GM23338 (cell line): ENCODE results near the gene PPY. TPM values are rescaled to one million over a fixed set of nuclear protein-coding genes. Genes with fewer than 3 reads are reported as not detected.
"Not testable (repeated sequence)": the region's sequence is repeated elsewhere in the genome, so short reads cannot be mapped to it uniquely, and the experiment has no call there.

Source experiments
- ATAC-seq: fragments of 200-7000 bp; cut with Tn5 transposase; 3 replicates; pipeline ENCODE4 v1.9.1; 2020
- DNase-seq: peaks from one replicate; pipeline ENCODE4 v3.0.0-alpha.2; 2015; ENCODE audit warnings: low spot score
- H2AFZ ChIP-seq: fragments of 200-600 bp; sonication (generic); 2 replicates; pipeline ENCODE4 v1.8.0; 2016; ENCODE audit warnings: antibody characterized with exemption, mild to moderate bottlenecking, moderate library complexity
- H3F3A ChIP-seq: fragments of 200-600 bp; sonication (generic); replicated peaks from 2 replicates; pipeline ENCODE4 v1.8.0; 2017; ENCODE audit warnings: antibody characterized with exemption, mixed run types, low read depth
- H3K27ac ChIP-seq: fragments of 200-600 bp; sonication (generic); 2 replicates; pipeline ENCODE4 v1.6.1; 2016; ENCODE audit warnings: low read depth
- H3K27me3 ChIP-seq: fragments of 200-600 bp; sonication (generic); 2 replicates; pipeline ENCODE4 v1.8.0; 2016; ENCODE audit warnings: mild to moderate bottlenecking, mixed run types, moderate library complexity; ENCODE audit not compliant: insufficient read depth
- H3K36me3 ChIP-seq: fragments of 200-600 bp; sonication (generic); 2 replicates; pipeline ENCODE4 v1.8.0; 2016; ENCODE audit warnings: mild to moderate bottlenecking; ENCODE audit not compliant: insufficient read depth
- H3K4me1 ChIP-seq: fragments of 200-600 bp; sonication (generic); 2 replicates; pipeline ENCODE4 v1.8.0; 2016; ENCODE audit warnings: mild to moderate bottlenecking, moderate library complexity; ENCODE audit not compliant: insufficient read depth
- H3K4me2 ChIP-seq: fragments of 200-600 bp; sonication (generic); 2 replicates; pipeline ENCODE4 v1.7.1; 2017; ENCODE audit warnings: mixed run types
- H3K4me3 ChIP-seq: fragments of 200-600 bp; sonication (generic); 2 replicates; pipeline ENCODE4 v1.6.1; 2016; ENCODE audit warnings: mixed run types
- H3K79me2 ChIP-seq: fragments of 200-600 bp; sonication (generic); replicated peaks from 2 replicates; pipeline ENCODE4 v1.8.0; 2017; ENCODE audit warnings: mild to moderate bottlenecking; ENCODE audit not compliant: insufficient read depth
- H3K9me2 ChIP-seq: fragments of 200-600 bp; sonication (generic); 2 replicates; pipeline ENCODE4 v1.8.0; 2017; ENCODE audit not compliant: insufficient read depth
- H4K20me1 ChIP-seq: fragments of 200-600 bp; sonication (generic); replicated peaks from 2 replicates; pipeline ENCODE4 v1.8.0; 2017; ENCODE audit warnings: mild to moderate bottlenecking; ENCODE audit not compliant: insufficient read depth
- H3K27ac Mint-ChIP-seq: 2 replicates; pipeline ENCODE4 v1.8.0; 2020; ENCODE audit warnings: inconsistent platforms, mild to moderate bottlenecking, moderate library complexity, mixed read lengths
- H3K27me3 Mint-ChIP-seq: 3 replicates; pipeline ENCODE4 v1.8.0; 2022; ENCODE audit warnings: low read depth, mild to moderate bottlenecking, moderate library complexity, mixed read lengths, inconsistent platforms; ENCODE audit not compliant: insufficient read depth, poor library complexity
- H3K36me3 Mint-ChIP-seq: 3 replicates; pipeline ENCODE4 v1.8.0; 2021; ENCODE audit warnings: low read depth, mild to moderate bottlenecking, inconsistent platforms, moderate library complexity, mixed read lengths
- H3K4me1 Mint-ChIP-seq: 3 replicates; pipeline ENCODE4 v1.8.0; 2020; ENCODE audit warnings: mild to moderate bottlenecking, inconsistent platforms, mixed read lengths
- H3K4me3 Mint-ChIP-seq: 3 replicates; pipeline ENCODE4 v1.8.0; 2021; ENCODE audit warnings: moderate library complexity, mild to moderate bottlenecking, inconsistent platforms, mixed read lengths
- H3K9me3 Mint-ChIP-seq: 3 replicates; pipeline ENCODE4 v1.8.0; 2020; ENCODE audit warnings: moderate library complexity, mild to moderate bottlenecking, inconsistent platforms, mixed read lengths
- CTCF ChIP-seq, 2 experiments: fragments of 200-600 bp in 1 of 2; sonication (generic) in 1 of 2; conservative IDR thresholded peaks; 2 replicates each; pipeline versions ENCODE4 v1.5.1 to v1.6.1; 2016 to 2017; ENCODE audit warnings: antibody characterized with exemption in 2 of 2, low read depth in 2 of 2, mild to moderate bottlenecking in 2 of 2, moderate library complexity in 1 of 2
- ETS1 ChIP-seq: IDR thresholded peaks from 2 replicates; pipeline ENCODE4 v1.6.1; 2016; ENCODE audit warnings: antibody characterized with exemption
- JUNB ChIP-seq: IDR thresholded peaks from one replicate; pipeline ENCODE4 v1.6.1; 2016; ENCODE audit warnings: antibody characterized with exemption; ENCODE audit not compliant: unreplicated experiment
- NANOG ChIP-seq: IDR thresholded peaks from 2 replicates; pipeline ENCODE4 v1.6.1; 2016; ENCODE audit warnings: antibody characterized with exemption, borderline replicate concordance
- POLR2AphosphoS5 ChIP-seq: IDR thresholded peaks from 2 replicates; pipeline ENCODE4 v1.6.1; 2016; ENCODE audit warnings: antibody characterized with exemption, low read depth
- REST ChIP-seq: IDR thresholded peaks from one replicate; pipeline ENCODE4 v1.6.1; 2018; ENCODE audit warnings: antibody characterized with exemption; ENCODE audit not compliant: unreplicated experiment
- STAT1 ChIP-seq: IDR thresholded peaks from one replicate; pipeline ENCODE4 v1.6.1; 2016; ENCODE audit warnings: antibody characterized with exemption; ENCODE audit not compliant: unreplicated experiment
- ZNF331 ChIP-seq: fragments of 250-450 bp; sonication (Bioruptor Pico); IDR thresholded peaks from 2 replicates; pipeline ENCODE4 v1.5.0; 2020; ENCODE audit warnings: low read depth, mild to moderate bottlenecking, moderate library complexity
- polyA plus RNA-seq: library from polyadenylated mRNA; unstranded; fragments of >200 nt; fragmentation: Nextera tagmentation; extraction: Ambion mirVana; gene quantifications from 2 replicates; pipeline ENCODE4 v1.2.1, GENCODE V29; 2016
- total RNA-seq: library from RNA; depleted of rRNA; stranded (reverse); fragments of >200 nt; shearing (Covaris generic); gene quantifications from 2 replicates; pipeline ENCODE4 v1.2.3, GENCODE V29; 2014

The PPY gene
- total and polyA plus RNA-seq, 2 experiments from 2014 or later: 0.94 TPM; not detected in 1

- TF ChIP-seq ETS1: no peak
- TF ChIP-seq CTCF (conservative IDR thresholded peaks at IDR 0.05; ENCODE audit: low read depth in 2 of 2): no peak
- no peak for TF ChIP-seq REST
- TF ChIP-seq POLR2AphosphoS5: no peak
- no peak for TF ChIP-seq STAT1
- TF ChIP-seq JUNB: no peak
- no peak for TF ChIP-seq NANOG
Measured at GRCh38 chr17:43961954-43962353, 19.7 kb upstream of the PPY start (continued).

GRCh38 chr17:43961292-43961691 is 19.0 kb upstream of the PPY start:
- H3K4me3 Mint-ChIP-seq: not testable (repeated sequence)

GRCh38 chr17:43958748-43959352 is 16.6 kb upstream of the PPY start:
- DNase-seq (no peak), ATAC-seq (no peak)
- Mint-ChIP-seq H3K9me3 (no peaks in the 10 kb centered on the region), H3K36me3 (no peaks in the 10 kb centered on the region), H3K4me3 (no peak overlapping the region), H3K4me1 (no peaks in the 10 kb centered on the region), H3K27ac (no peak overlapping the region), H3K27me3 (peaks cover 21% of the 10 kb centered on the region)
- Histone ChIP-seq H3K27me3 (peaks cover 11% of the 10 kb centered on the region), H3F3A (no peaks in the 10 kb centered on the region), H3K27ac (no peak overlapping the region), H2AFZ (no peak overlapping the region), H3K4me3 (no peak overlapping the region), H3K36me3 (no peaks in the 10 kb centered on the region), H3K4me2 (no peak overlapping the region), H3K4me1 (no peaks in the 10 kb centered on the region; the same call in 1 of the 2 replicates), H4K20me1 (no peaks in the 10 kb centered on the region; the same call in 1 of the 2 replicates), H3K79me2 (no peaks in the 10 kb centered on the region), H3K9me2 (no peaks in the 10 kb centered on the region)
- TF ChIP-seq ZNF331: no peak

More at GRCh38 chr17:43961292-43961691, 19.0 kb upstream of the PPY start:
- H4K20me1 ChIP-seq, H3K27ac Mint-ChIP-seq, H3K36me3 Mint-ChIP-seq, H3K9me2 ChIP-seq, H3K4me2 ChIP-seq, H3K27ac ChIP-seq, H3K4me3 ChIP-seq, ATAC-seq, H3K27me3 ChIP-seq, H3K4me1 Mint-ChIP-seq, DNase-seq, H3K9me3 Mint-ChIP-seq, H3F3A ChIP-seq, H3K36me3 ChIP-seq, H3K4me1 ChIP-seq, H3K79me2 ChIP-seq, H2AFZ ChIP-seq: not testable (repeated sequence)
- H3K27me3 Mint-ChIP-seq: peaks cover 11% of the 10 kb centered on the region
